ENCODE measurements around the gene MEF2C.

The MEF2C gene

GRCh38 chr5:88740604-88741185 is 142.3 kb downstream of the MEF2C start:
- Histone ChIP-seq H4K20me1 (ENCODE audit: insufficient read depth) (no peaks in the 10 kb centered on the region), H3K4me3 (IDR thresholded peaks at IDR 0.05; ENCODE audit: insufficient read depth, low read depth, low read length) (no peak overlapping the region), H2AFZ (ENCODE audit: low read depth) (no peak overlapping the region), H3K27ac (no peak overlapping the region), H3K36me3 (ENCODE audit: insufficient read depth) (no peaks in the 10 kb centered on the region), H3K9ac (no peak overlapping the region), H3K79me2 (ENCODE audit: insufficient read depth, low read depth) (no peaks in the 10 kb centered on the region), H3K4me2 (no peak overlapping the region), H3K27me3 (ENCODE audit: insufficient read depth, low read depth) (no peaks in the 10 kb centered on the region), H3K4me1 (ENCODE audit: low read depth, poor library complexity, severe bottlenecking) (peaks cover 10% of the 10 kb centered on the region)
- no peak for TF ChIP-seq CTCF (conservative IDR thresholded peaks at IDR 0.05; ENCODE audit: low read depth, low read length)

GRCh38 chr5:88736494-88736893 is 146.5 kb downstream of the MEF2C start:
- no peak overlapping the region for H3K27ac ChIP-seq
- H3K4me2 ChIP-seq: no peak overlapping the region
- no peak for TF ChIP-seq CTCF (conservative IDR thresholded peaks at IDR 0.05; ENCODE audit: low read depth, low read length)

GRCh38 chr5:88734983-88735382 is 148.0 kb downstream of the MEF2C start:
- Histone ChIP-seq H3K27me3 (ENCODE audit: insufficient read depth, low read depth) (no peaks in the 10 kb centered on the region), H3K36me3 (ENCODE audit: insufficient read depth) (no peaks in the 10 kb centered on the region), H3K9ac (no peak overlapping the region), H2AFZ (ENCODE audit: low read depth) (no peak overlapping the region), H3K4me3 (IDR thresholded peaks at IDR 0.05; ENCODE audit: insufficient read depth, low read depth, low read length) (no peak overlapping the region), H3K79me2 (ENCODE audit: insufficient read depth, low read depth) (no peaks in the 10 kb centered on the region), H3K4me2 (no peak overlapping the region), H4K20me1 (ENCODE audit: insufficient read depth) (no peaks in the 10 kb centered on the region), H3K27ac (no peak overlapping the region), H3K4me1 (ENCODE audit: low read depth, poor library complexity, severe bottlenecking) (peaks cover 6% of the 10 kb centered on the region)
- no peak for TF ChIP-seq CTCF (conservative IDR thresholded peaks at IDR 0.05; ENCODE audit: low read depth, low read length)

More at GRCh38 chr5:88736494-88736893, 146.5 kb downstream of the MEF2C start:
- Histone ChIP-seq H3K4me1 (ENCODE audit: low read depth, poor library complexity, severe bottlenecking) (no peaks in the 10 kb centered on the region), H3K9ac (no peak overlapping the region), H3K4me3 (IDR thresholded peaks at IDR 0.05; ENCODE audit: insufficient read depth, low read depth, low read length) (no peak overlapping the region), H2AFZ (ENCODE audit: low read depth) (no peak overlapping the region), H3K27me3 (ENCODE audit: insufficient read depth, low read depth) (no peaks in the 10 kb centered on the region), H3K79me2 (ENCODE audit: insufficient read depth, low read depth) (no peaks in the 10 kb centered on the region), H4K20me1 (ENCODE audit: insufficient read depth) (no peaks in the 10 kb centered on the region), H3K36me3 (ENCODE audit: insufficient read depth) (no peaks in the 10 kb centered on the region)

- Histone ChIP-seq H3K4me3 (IDR thresholded peaks at IDR 0.05; ENCODE audit: insufficient read depth, low read depth, low read length) (no peak overlapping the region), H2AFZ (ENCODE audit: low read depth) (no peak overlapping the region), H3K4me1 (ENCODE audit: low read depth, poor library complexity, severe bottlenecking) (peaks cover 13% of the 10 kb centered on the region), H4K20me1 (ENCODE audit: insufficient read depth) (no peaks in the 10 kb centered on the region), H3K9ac (no peak overlapping the region), H3K27ac (no peak overlapping the region), H3K79me2 (ENCODE audit: insufficient read depth, low read depth) (no peaks in the 10 kb centered on the region), H3K27me3 (ENCODE audit: insufficient read depth, low read depth) (no peaks in the 10 kb centered on the region), H3K4me2 (no peak overlapping the region), H3K36me3 (ENCODE audit: insufficient read depth) (no peaks in the 10 kb centered on the region)
- TF ChIP-seq CTCF (conservative IDR thresholded peaks at IDR 0.05; ENCODE audit: low read depth, low read length): no peak
Observed at GRCh38 chr5:88734191-88734640, 148.8 kb downstream of the MEF2C start.

All from KMS-11 (cell line).